GM12878 (cell line): ENCODE data around the gene UMAD1. TPM values are rescaled to one million over a fixed set of nuclear protein-coding genes. Genes with fewer than 3 reads are reported as not detected.

ENCODE experiments used
- ATF7 ChIP-seq: fragments of 450-650 bp; IDR thresholded peaks from 2 replicates; pipeline ENCODE4 v1.6.1; 2016; ENCODE audit warnings: low read depth, mild to moderate bottlenecking
- BMI1 ChIP-seq: fragments of 450-650 bp; IDR thresholded peaks from 2 replicates; pipeline ENCODE4 v1.6.1; 2016; ENCODE audit warnings: mild to moderate bottlenecking, moderate library complexity, borderline replicate concordance
- CBX3 ChIP-seq: fragments of 200-600 bp; sonication (generic); IDR thresholded peaks from 2 replicates; pipeline ENCODE4 v1.6.1; 2016; ENCODE audit warnings: low read depth, borderline replicate concordance
- CREB1 ChIP-seq: IDR thresholded peaks from 2 replicates; pipeline ENCODE4 v1.6.1; 2012; ENCODE audit warnings: low read depth, mild to moderate bottlenecking, inconsistent platforms
- E2F8 ChIP-seq: fragments of 450-650 bp; IDR thresholded peaks from 2 replicates; pipeline ENCODE4 v1.6.1; 2018; ENCODE audit warnings: mild to moderate bottlenecking, low read depth, moderate library complexity; ENCODE audit not compliant: partially characterized antibody
- EZH2 ChIP-seq: IDR thresholded peaks from 2 replicates; pipeline ENCODE4 v1.6.1; 2012; ENCODE audit warnings: low read depth, mild to moderate bottlenecking, control low read depth, inconsistent platforms, low read length, borderline replicate concordance; ENCODE audit not compliant: control insufficient read depth
- FOXM1 ChIP-seq: IDR thresholded peaks from 2 replicates; pipeline ENCODE4 v1.6.1; 2012; ENCODE audit warnings: low read depth, mild to moderate bottlenecking, inconsistent platforms, low read length, moderate library complexity
- HDGF ChIP-seq: fragments of 450-650 bp; IDR thresholded peaks from 2 replicates; pipeline ENCODE4 v1.6.1; 2016; ENCODE audit warnings: antibody characterized with exemption
- IKZF2 ChIP-seq, 2 experiments: fragments of 450-650 bp; IDR thresholded peaks; 2 replicates each; pipeline ENCODE4 v1.6.1; 2017; ENCODE audit warnings: mild to moderate bottlenecking in 2 of 2, moderate library complexity in 2 of 2
- PAX5 ChIP-seq: IDR thresholded peaks from 2 replicates; pipeline ENCODE4 v1.6.1; 2011; ENCODE audit warnings: low read depth, low read length, borderline replicate concordance
- PAX8 ChIP-seq: fragments of 450-650 bp; IDR thresholded peaks from 2 replicates; pipeline ENCODE4 v1.6.1; 2017; ENCODE audit warnings: mild to moderate bottlenecking, moderate library complexity
- SPI1 ChIP-seq: IDR thresholded peaks from 2 replicates; pipeline ENCODE4 v1.6.1; 2011; ENCODE audit warnings: low read depth, mild to moderate bottlenecking, low read length, moderate library complexity, borderline replicate concordance; ENCODE audit not compliant: insufficient read depth
- SREBF2 ChIP-seq: IDR thresholded peaks from 2 replicates; pipeline ENCODE4 v1.6.1; 2012; ENCODE audit warnings: mild to moderate bottlenecking, low read length
- TCF7 ChIP-seq: IDR thresholded peaks from 2 replicates; pipeline ENCODE4 v1.6.1; 2014; ENCODE audit warnings: antibody characterized with exemption, borderline replicate concordance
- ZBTB40 ChIP-seq: fragments of 450-650 bp; IDR thresholded peaks from 2 replicates; pipeline ENCODE4 v1.6.1; 2016; ENCODE audit warnings: mild to moderate bottlenecking, moderate library complexity, borderline replicate concordance
- ZNF592 ChIP-seq: fragments of 450-650 bp; IDR thresholded peaks from 2 replicates; pipeline ENCODE4 v1.6.1; 2017; ENCODE audit warnings: mild to moderate bottlenecking, moderate library complexity
- ZNF622 ChIP-seq: fragments of 450-650 bp; IDR thresholded peaks from 2 replicates; pipeline ENCODE4 v1.6.1; 2017; ENCODE audit warnings: mild to moderate bottlenecking, inconsistent platforms
- ZZZ3 ChIP-seq: IDR thresholded peaks from 2 replicates; pipeline ENCODE4 v1.6.1; 2011; ENCODE audit warnings: low read depth; ENCODE audit not compliant: control insufficient read depth, insufficient read length
- polyA plus RNA-seq, 11 experiments: library from polyadenylated mRNA; depleted of rRNA in 4 of 11; unstranded in 6 of 11; stranded (reverse) in 5 of 11; fragments of >200 nt; fragmentation: Nextera tagmentation in 4 of 11; fragmentation: Illumina TruSeq in 1 of 11; extraction: Ambion mirVana in 4 of 11; extraction: Trizol in 1 of 11; gene quantifications; 1 replicate in 1 of 11; 2 replicates in 10 of 11; pipeline versions ENCODE4 v1.2.1 to v1.2.3, GENCODE V29; 2011 to 2016; ENCODE audit warnings: inconsistent platforms in 2 of 11, missing spikeins in 2 of 11, low read depth in 1 of 11
- total RNA-seq, 4 experiments: library from RNA; depleted of rRNA in 3 of 4; stranded (reverse); fragments of >200 nt in 3 of 4; fragmentation: Illumina TruSeq in 1 of 4; extraction: Trizol in 1 of 4; gene quantifications; 2 replicates each; pipeline versions ENCODE4 v1.2.1 to v1.2.3, GENCODE V29; 2013 to 2021

UMAD1 gene
- total and polyA plus RNA-seq, 10 of the 15 experiments (the other 5 are each of a cell fraction or from before 2014, with no cell fraction given), result 6.0 to 28.6 (median 9.3) TPM

- peak; percentile 33 for TF ChIP-seq E2F8
- TF ChIP-seq ATF7, result peak; percentile 86
- TF ChIP-seq BMI1, result peak; percentile 73
- TF ChIP-seq CBX3, result no peak
- no peak for TF ChIP-seq PAX8
- TF ChIP-seq HDGF, result no peak
- TF ChIP-seq IKZF2 (IDR thresholded peaks at IDR 0.05), result peak; percentile 75 to 84; a peak in 2 of 4 replicates
- no peak for TF ChIP-seq ZNF622
- no peak for TF ChIP-seq EZH2
- 0 out of 2 replicates have a peak, but pooled peaks have one; percentile 73 for TF ChIP-seq ZNF592
- no peak for TF ChIP-seq PAX5
- no peak for TF ChIP-seq SPI1
- no peak for TF ChIP-seq TCF7
- no peak; the same call in 1 of the 2 replicates for TF ChIP-seq ZBTB40
- no peak for TF ChIP-seq FOXM1
- no peak for TF ChIP-seq CREB1
- TF ChIP-seq ZZZ3, result no peak
- no peak for TF ChIP-seq SREBF2
Observed at GRCh38 chr7:7739204-7740036, 98.9 kb downstream of the UMAD1 start (continued).
